GM19023 (cell line): ENCODE measurements around the gene FOXN4.
"Not testable (repeated sequence)": the region's sequence is repeated elsewhere in the genome, so short reads cannot be mapped to it uniquely, and the experiment has no call there.

Experiments
- ATAC-seq: cut with Tn5 transposase; IDR thresholded peaks from one replicate; pipeline ENCODE4 v1.9.1; 2021; ENCODE audit warnings: mild to moderate bottlenecking, moderate library complexity; ENCODE audit not compliant: unreplicated experiment

The FOXN4 gene

GRCh38 chr12:109308534-109309380 is at the start of gene FOXN4:
TSS of gene FOXN4 (minus strand) at chr12:109309284. CDS start at chr12:109308321, 963 bp downstream.
- ATAC-seq = no peak

GRCh38 chr12:109358154-109358869 is 49.2 kb upstream of the FOXN4 start:
- no peak for ATAC-seq

GRCh38 chr12:109357032-109357431 is 47.9 kb upstream of the FOXN4 start:
- no peak for ATAC-seq

- no peak for ATAC-seq
These were observed 47.5 kb upstream of the FOXN4 start for GRCh38 chr12:109356577-109356976.

GRCh38 chr12:109352184-109352583 is 43.1 kb upstream of the FOXN4 start:
- no peak for ATAC-seq

- ATAC-seq = no peak
These were observed 38.5 kb upstream of the FOXN4 start, which contains the start of gene MYO1H for GRCh38 chr12:109347589-109347988. TSS of gene MYO1H (plus strand) at chr12:109347900. CDS start at chr12:109347961, 61 bp downstream.

GRCh38 chr12:109346920-109347319 is 37.8 kb upstream of the FOXN4 start:
- no peak for ATAC-seq

GRCh38 chr12:109345428-109345827 is 36.3 kb upstream of the FOXN4 start:
- ATAC-seq = no peak

GRCh38 chr12:109343677-109344076 is 34.6 kb upstream of the FOXN4 start:
- ATAC-seq = no peak

GRCh38 chr12:109336593-109336992 is 27.5 kb upstream of the FOXN4 start:
- ATAC-seq = no peak

- no peak for ATAC-seq
These were observed 25.8 kb upstream of the FOXN4 start for GRCh38 chr12:109334887-109335286.

GRCh38 chr12:109331301-109331952 is 22.3 kb upstream of the FOXN4 start:
- no peak for ATAC-seq

- ATAC-seq = no peak
These were observed 21.5 kb upstream of the FOXN4 start for GRCh38 chr12:109330282-109331230.

GRCh38 chr12:109329686-109330085 is 20.6 kb upstream of the FOXN4 start:
- no peak for ATAC-seq

- ATAC-seq = no peak
These were observed 19.9 kb upstream of the FOXN4 start for GRCh38 chr12:109329003-109329402.

GRCh38 chr12:109321294-109321693 is 12.2 kb upstream of the FOXN4 start:
- ATAC-seq = not testable (repeated sequence)

- no peak for ATAC-seq
These were observed 1.4 kb upstream of the FOXN4 start for GRCh38 chr12:109310247-109311125.

GRCh38 chr12:109309381-109310246 is 530 bp upstream of the FOXN4 start:
- ATAC-seq = no peak
